A549 (cell line): ENCODE data around the gene TRAPPC3. TPM values are rescaled to one million over a fixed set of nuclear protein-coding genes. Genes with fewer than 3 reads are reported as not detected.

Experiments
- ATAC-seq, 2 experiments: fragments of 200-7000 bp in 1 of 2; fragments of >200 bp in 1 of 2; cut with Nextera tagmentation in 1 of 2; cut with Tn5 transposase in 1 of 2; 3 replicates each; pipeline versions ENCODE4 v1.8.0 to v1.9.1; 2018 to 2020; ENCODE audit warnings: mild to moderate bottlenecking in 1 of 2, moderate library complexity in 1 of 2
- CTCF ChIA-PET: fragments of 300-600 bp; sonication (Branson Sonifier 250); formaldehyde crosslinking; extraction: SDS; loops from one replicate; lab custom pipeline; 2021; ENCODE audit warnings: antibody characterized with exemption, inconsistent platforms; lab: Yijun Ruan, JAX
- POLR2A ChIA-PET: fragments of 350-600 bp; formaldehyde crosslinking; extraction: SDS; loops from one replicate; lab custom pipeline; 2021; ENCODE audit warnings: antibody characterized with exemption, inconsistent platforms; lab: Yijun Ruan, JAX
- DNase-seq, 2 experiments: peaks; one replicate each; pipeline versions ENCODE4 v3.0.0 to v3.0.0-alpha.2; 2011 to 2016; ENCODE audit warnings: low read depth in 1 of 2, low spot score in 1 of 2
- FAIRE-seq: peaks from 2 replicates; lab custom pipeline; 2011; peaks lifted over from hg19 to GRCh38; lab: Jason Lieb, UNC
- H3K27ac ChIP-seq, 2 experiments: fragments of >200 bp; sonication (Bioruptor Twin); formaldehyde crosslinking; 3 replicates each; pipeline ENCODE4 v1.5.1; 2016 to 2017
- H3K4me1 ChIP-seq: fragments of >200 bp; sonication (Bioruptor Twin); formaldehyde crosslinking; 3 replicates; pipeline ENCODE4 v1.6.1; 2016
- H3K4me2 ChIP-seq: fragments of >200 bp; sonication (Bioruptor Twin); formaldehyde crosslinking; 3 replicates; pipeline ENCODE4 v1.6.1; 2016
- H3K4me3 ChIP-seq: fragments of >200 bp; sonication (Bioruptor Twin); formaldehyde crosslinking; 3 replicates; pipeline ENCODE4 v1.5.1; 2016
- H3K9me3 ChIP-seq: fragments of >200 bp; sonication (Bioruptor Twin); formaldehyde crosslinking; 3 replicates; pipeline ENCODE4 v1.6.1; 2016
- CBX2 ChIP-seq: fragments of 200-600 bp; sonication (generic); IDR thresholded peaks from 2 replicates; pipeline ENCODE4 v1.6.1; 2016; ENCODE audit warnings: low read depth, mild to moderate bottlenecking, borderline replicate concordance
- CEBPB ChIP-seq, 2 experiments: fragments of >200 bp in 1 of 2; sonication (Bioruptor Twin) in 1 of 2; formaldehyde crosslinking in 1 of 2; IDR thresholded peaks; 2 replicates each; pipeline ENCODE4 v1.6.1; 2012 to 2016
- CHD4 ChIP-seq: fragments of 200-600 bp; sonication (generic); IDR thresholded peaks from 2 replicates; pipeline ENCODE4 v1.6.1; 2016; ENCODE audit warnings: antibody characterized with exemption, mild to moderate bottlenecking, borderline replicate concordance
- EHF ChIP-seq: fragments of 250-450 bp; sonication (Bioruptor Pico); IDR thresholded peaks from 2 replicates; pipeline ENCODE4 v1.5.0; 2020; ENCODE audit warnings: mild to moderate bottlenecking
- EHMT2 ChIP-seq: fragments of 200-600 bp; sonication (generic); IDR thresholded peaks from 2 replicates; pipeline ENCODE4 v1.6.1; 2016; ENCODE audit warnings: antibody characterized with exemption, low read depth, mild to moderate bottlenecking, moderate library complexity
- ESRRA ChIP-seq: fragments of 150-350 bp; IDR thresholded peaks from 2 replicates; pipeline ENCODE4 v1.6.1; 2014; ENCODE audit warnings: mild to moderate bottlenecking, low read length, borderline replicate concordance
- FOSB ChIP-seq: fragments of 250-450 bp; sonication (Bioruptor Pico); IDR thresholded peaks from 2 replicates; pipeline ENCODE4 v1.5.0; 2020; ENCODE audit warnings: mild to moderate bottlenecking, moderate library complexity
- FOXS1 ChIP-seq: fragments of 250-450 bp; sonication (Bioruptor Pico); IDR thresholded peaks from 2 replicates; pipeline ENCODE4 v1.5.0; 2020; ENCODE audit warnings: mild to moderate bottlenecking, moderate library complexity
- GATA3 ChIP-seq: IDR thresholded peaks from 2 replicates; pipeline ENCODE4 v1.6.1; 2012; ENCODE audit warnings: borderline replicate concordance
- HDAC2 ChIP-seq: fragments of 200-600 bp; sonication (generic); IDR thresholded peaks from 2 replicates; pipeline ENCODE4 v1.6.1; 2016
- HOXA7 ChIP-seq: fragments of 250-450 bp; sonication (Bioruptor Pico); IDR thresholded peaks from 2 replicates; pipeline ENCODE4 v1.5.0; 2020; ENCODE audit warnings: mild to moderate bottlenecking, moderate library complexity
- HOXB5 ChIP-seq: fragments of 250-450 bp; sonication (Bioruptor Pico); IDR thresholded peaks from 2 replicates; pipeline ENCODE4 v1.5.0; 2020; ENCODE audit warnings: mild to moderate bottlenecking, moderate library complexity
- JUNB ChIP-seq: fragments of >200 bp; sonication (Bioruptor Twin); formaldehyde crosslinking; IDR thresholded peaks from 2 replicates; pipeline ENCODE4 v1.6.1; 2016
- MAFK ChIP-seq: fragments of 450-650 bp; IDR thresholded peaks from 2 replicates; pipeline ENCODE4 v1.6.1; 2014; ENCODE audit not compliant: partially characterized antibody
- MAZ ChIP-seq: fragments of 150-350 bp; IDR thresholded peaks from 2 replicates; pipeline ENCODE4 v1.6.1; 2014; ENCODE audit warnings: antibody characterized with exemption, low read depth, low read length, borderline replicate concordance
- PHF8 ChIP-seq: fragments of 200-600 bp; sonication (generic); IDR thresholded peaks from 2 replicates; pipeline ENCODE4 v1.6.1; 2016; ENCODE audit warnings: low read depth, mild to moderate bottlenecking, antibody characterized with exemption, moderate library complexity, borderline replicate concordance
- RARB ChIP-seq: fragments of 250-450 bp; sonication (Bioruptor Pico); IDR thresholded peaks from 2 replicates; pipeline ENCODE4 v1.8.0; 2021; ENCODE audit warnings: mild to moderate bottlenecking, moderate library complexity
- RNF2 ChIP-seq: fragments of 200-600 bp; sonication (generic); IDR thresholded peaks from 2 replicates; pipeline ENCODE4 v1.6.1; 2016; ENCODE audit warnings: low read depth, mild to moderate bottlenecking, antibody characterized with exemption, moderate library complexity, borderline replicate concordance
- SMC3 ChIP-seq: fragments of >200 bp; sonication (Bioruptor Twin); formaldehyde crosslinking; IDR thresholded peaks from 3 replicates; pipeline ENCODE4 v1.6.1; 2018; ENCODE audit warnings: inconsistent platforms
- TFCP2L1 ChIP-seq: fragments of 250-450 bp; sonication (Bioruptor Pico); IDR thresholded peaks from 2 replicates; pipeline ENCODE4 v1.5.0; 2021; ENCODE audit warnings: mild to moderate bottlenecking
- ZFP36 ChIP-seq: fragments of 450-650 bp; IDR thresholded peaks from 2 replicates; pipeline ENCODE4 v1.6.1; 2014; ENCODE audit warnings: borderline replicate concordance; ENCODE audit not compliant: partially characterized antibody
- ZSCAN20 ChIP-seq: fragments of 250-450 bp; sonication (Bioruptor Pico); IDR thresholded peaks from 2 replicates; pipeline ENCODE4 v1.8.0; 2022; ENCODE audit warnings: mild to moderate bottlenecking, moderate library complexity
- WGBS: methylation state at CpG from one replicate; pipeline ENCODE4 v1.1.6; 2017; ENCODE audit errors: missing lambda C conversion rate; 5-methylcytosine and 5-hydroxymethylcytosine counted together
- polyA plus RNA-seq, 4 experiments: library from polyadenylated mRNA; depleted of rRNA in 3 of 4; stranded (reverse); fragments of >200 nt; fragmentation: RNase III in 1 of 4; extraction: RNeasy Plus Mini Kit Qiagen cat#74134 plus additional on column Dnase treatment in 1 of 4; gene quantifications; 2 replicates in 3 of 4; 3 replicates in 1 of 4; pipeline ENCODE4 v1.2.3, GENCODE V29; 2011 to 2017
- TF ChIP-seq, protein P1 (sequence below): fragments of 450-650 bp; IDR thresholded peaks from 2 replicates; pipeline ENCODE4 v1.6.1; 2014; ENCODE audit warnings: antibody characterized with exemption
- TF ChIP-seq, protein P2 (sequence below): fragments of 200-600 bp; sonication (generic); IDR thresholded peaks from 2 replicates; pipeline ENCODE4 v1.6.1; 2016; ENCODE audit warnings: antibody characterized with exemption, mild to moderate bottlenecking, moderate library complexity
- TF ChIP-seq, protein P3 (sequence below): fragments of 250-450 bp; sonication (Bioruptor Pico); IDR thresholded peaks from 2 replicates; pipeline ENCODE4 v1.5.0; 2020; ENCODE audit warnings: low read depth, mild to moderate bottlenecking, moderate library complexity
- TF ChIP-seq, protein P4 (sequence below): IDR thresholded peaks from 2 replicates; pipeline ENCODE4 v1.6.1; 2012
- TF ChIP-seq, protein P5 (sequence below): IDR thresholded peaks from 2 replicates; pipeline ENCODE4 v1.6.1; 2012; ENCODE audit warnings: low read depth, borderline replicate concordance
- TF ChIP-seq, protein P6 (sequence below): fragments of >200 bp; sonication (Bioruptor Twin); formaldehyde crosslinking; IDR thresholded peaks from 3 replicates; pipeline ENCODE4 v1.6.1; 2016
- TF ChIP-seq, protein P7 (sequence below): fragments of 250-450 bp; sonication (Bioruptor Pico); IDR thresholded peaks from 2 replicates; pipeline ENCODE4 v1.5.0; 2021; ENCODE audit warnings: mild to moderate bottlenecking, moderate library complexity, borderline replicate concordance

TRAPPC3 gene
- polyA plus RNA-seq, 2 of the 4 experiments (the other 2 are of a cell fraction), result 62.2 to 103 TPM

DNA sequence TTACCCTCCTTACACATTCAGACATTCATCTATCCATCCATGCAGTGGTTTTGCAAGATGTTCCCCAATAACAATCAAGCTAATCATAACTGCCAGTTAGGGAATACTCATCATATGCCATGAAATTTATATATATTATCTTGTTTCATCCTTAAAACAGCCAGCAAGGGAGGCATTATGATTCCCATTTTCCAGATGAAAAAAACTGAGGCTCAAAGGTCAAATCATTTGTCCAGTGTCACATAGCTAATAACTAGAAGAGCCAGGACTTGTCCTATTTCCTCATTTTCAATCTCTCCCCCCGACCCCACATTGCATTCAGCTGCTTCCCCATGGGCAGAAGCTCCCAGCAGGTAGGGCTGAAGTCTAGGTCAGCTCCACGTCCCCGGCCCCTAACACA lies 17.3 kb downstream of the TRAPPC3 start:
- Histone ChIP-seq H3K27ac (no peak overlapping the region), H3K9me3 (no peaks in the 10 kb centered on the region), H3K4me1 (peaks cover 6% of the 10 kb centered on the region), H3K4me3 (no peak overlapping the region), H3K4me2 (no peak overlapping the region)
- ChIA-PET CTCF (interaction anchor here (0.8 to 5.3 kb wide), 5 partner anchors 18 to 211 kb away, joined by 3 to 147 read pairs (median 4); no protein-coding TSS in a partner anchor), POLR2A (no interaction called here)
- ATAC-seq, result no peak
- TF ChIP-seq FOSB (CRISPR knock-in tag), result no peak
- TF ChIP-seq GATA3, result no peak
- no peak for TF ChIP-seq PHF8
- TF ChIP-seq, protein P1, sequence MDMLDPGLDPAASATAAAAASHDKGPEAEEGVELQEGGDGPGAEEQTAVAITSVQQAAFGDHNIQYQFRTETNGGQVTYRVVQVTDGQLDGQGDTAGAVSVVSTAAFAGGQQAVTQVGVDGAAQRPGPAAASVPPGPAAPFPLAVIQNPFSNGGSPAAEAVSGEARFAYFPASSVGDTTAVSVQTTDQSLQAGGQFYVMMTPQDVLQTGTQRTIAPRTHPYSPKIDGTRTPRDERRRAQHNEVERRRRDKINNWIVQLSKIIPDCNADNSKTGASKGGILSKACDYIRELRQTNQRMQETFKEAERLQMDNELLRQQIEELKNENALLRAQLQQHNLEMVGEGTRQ, result no peak
- no peak for TF ChIP-seq EHF (CRISPR knock-in tag)
- TF ChIP-seq RNF2, result no peak
- no peak for TF ChIP-seq HOXA7 (CRISPR knock-in tag)
- TF ChIP-seq MAFK, result no peak
- TF ChIP-seq FOXS1 (CRISPR knock-in tag), result no peak
- TF ChIP-seq, protein P2, sequence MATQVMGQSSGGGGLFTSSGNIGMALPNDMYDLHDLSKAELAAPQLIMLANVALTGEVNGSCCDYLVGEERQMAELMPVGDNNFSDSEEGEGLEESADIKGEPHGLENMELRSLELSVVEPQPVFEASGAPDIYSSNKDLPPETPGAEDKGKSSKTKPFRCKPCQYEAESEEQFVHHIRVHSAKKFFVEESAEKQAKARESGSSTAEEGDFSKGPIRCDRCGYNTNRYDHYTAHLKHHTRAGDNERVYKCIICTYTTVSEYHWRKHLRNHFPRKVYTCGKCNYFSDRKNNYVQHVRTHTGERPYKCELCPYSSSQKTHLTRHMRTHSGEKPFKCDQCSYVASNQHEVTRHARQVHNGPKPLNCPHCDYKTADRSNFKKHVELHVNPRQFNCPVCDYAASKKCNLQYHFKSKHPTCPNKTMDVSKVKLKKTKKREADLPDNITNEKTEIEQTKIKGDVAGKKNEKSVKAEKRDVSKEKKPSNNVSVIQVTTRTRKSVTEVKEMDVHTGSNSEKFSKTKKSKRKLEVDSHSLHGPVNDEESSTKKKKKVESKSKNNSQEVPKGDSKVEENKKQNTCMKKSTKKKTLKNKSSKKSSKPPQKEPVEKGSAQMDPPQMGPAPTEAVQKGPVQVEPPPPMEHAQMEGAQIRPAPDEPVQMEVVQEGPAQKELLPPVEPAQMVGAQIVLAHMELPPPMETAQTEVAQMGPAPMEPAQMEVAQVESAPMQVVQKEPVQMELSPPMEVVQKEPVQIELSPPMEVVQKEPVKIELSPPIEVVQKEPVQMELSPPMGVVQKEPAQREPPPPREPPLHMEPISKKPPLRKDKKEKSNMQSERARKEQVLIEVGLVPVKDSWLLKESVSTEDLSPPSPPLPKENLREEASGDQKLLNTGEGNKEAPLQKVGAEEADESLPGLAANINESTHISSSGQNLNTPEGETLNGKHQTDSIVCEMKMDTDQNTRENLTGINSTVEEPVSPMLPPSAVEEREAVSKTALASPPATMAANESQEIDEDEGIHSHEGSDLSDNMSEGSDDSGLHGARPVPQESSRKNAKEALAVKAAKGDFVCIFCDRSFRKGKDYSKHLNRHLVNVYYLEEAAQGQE, result no peak
- no peak for TF ChIP-seq ZSCAN20 (CRISPR knock-in tag)
- no peak for TF ChIP-seq SMC3
- TF ChIP-seq CBX2, result no peak
- no peak for TF ChIP-seq RARB (CRISPR knock-in tag)
- no peak for TF ChIP-seq EHMT2
- no peak for TF ChIP-seq CEBPB (IDR thresholded peaks at IDR 0.05)
- TF ChIP-seq, protein P3, sequence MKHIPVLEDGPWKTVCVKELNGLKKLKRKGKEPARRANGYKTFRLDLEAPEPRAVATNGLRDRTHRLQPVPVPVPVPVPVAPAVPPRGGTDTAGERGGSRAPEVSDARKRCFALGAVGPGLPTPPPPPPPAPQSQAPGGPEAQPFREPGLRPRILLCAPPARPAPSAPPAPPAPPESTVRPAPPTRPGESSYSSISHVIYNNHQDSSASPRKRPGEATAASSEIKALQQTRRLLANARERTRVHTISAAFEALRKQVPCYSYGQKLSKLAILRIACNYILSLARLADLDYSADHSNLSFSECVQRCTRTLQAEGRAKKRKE, result no peak
- FAIRE-seq, result no peak
- no peak for DNase-seq
- 66% methylated on average over 3 of the region's 3 CpGs for WGBS

DNA sequence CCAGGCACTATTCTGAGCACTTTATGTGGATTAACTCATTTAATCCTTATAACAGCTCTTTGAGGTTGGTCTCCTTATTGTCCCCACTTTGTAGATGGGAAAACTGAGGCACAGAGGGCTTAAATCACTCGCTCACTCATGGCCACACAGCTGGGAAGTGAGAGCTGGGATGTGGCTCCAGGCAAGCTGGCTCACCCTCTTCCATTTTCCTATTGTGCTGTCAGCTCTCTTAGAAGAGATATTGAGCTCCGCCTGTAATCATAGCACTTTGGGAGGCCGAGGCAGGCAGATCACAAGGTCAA lies 20.4 kb downstream of the TRAPPC3 start:
- 80% methylated on average over 3 of the region's 3 CpGs for WGBS
- POLR2A ChIA-PET, result no interaction called here
- Histone ChIP-seq H3K9me3 (no peaks in the 10 kb centered on the region), H3K4me1 (peaks cover 5% of the 10 kb centered on the region), H3K27ac (no peak overlapping the region), H3K4me2 (no peak overlapping the region), H3K4me3 (no peak overlapping the region)
- DNase-seq (no peak), ATAC-seq (no peak), FAIRE-seq (no peak)
- CTCF ChIA-PET, result interaction anchor here (2.1 kb wide), 1 partner anchor 59 kb away, joined by 6 read pairs; no protein-coding TSS in a partner anchor
- no peak for TF ChIP-seq CHD4
- no peak for TF ChIP-seq HOXB5
- TF ChIP-seq RNF2, result no peak
- TF ChIP-seq, protein P4, sequence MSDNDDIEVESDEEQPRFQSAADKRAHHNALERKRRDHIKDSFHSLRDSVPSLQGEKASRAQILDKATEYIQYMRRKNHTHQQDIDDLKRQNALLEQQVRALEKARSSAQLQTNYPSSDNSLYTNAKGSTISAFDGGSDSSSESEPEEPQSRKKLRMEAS, result no peak
- no peak for TF ChIP-seq TFCP2L1
- no peak for TF ChIP-seq JUNB
- no peak for TF ChIP-seq HDAC2
- TF ChIP-seq MAZ, result no peak
- no peak for TF ChIP-seq ESRRA
- TF ChIP-seq, protein P5, sequence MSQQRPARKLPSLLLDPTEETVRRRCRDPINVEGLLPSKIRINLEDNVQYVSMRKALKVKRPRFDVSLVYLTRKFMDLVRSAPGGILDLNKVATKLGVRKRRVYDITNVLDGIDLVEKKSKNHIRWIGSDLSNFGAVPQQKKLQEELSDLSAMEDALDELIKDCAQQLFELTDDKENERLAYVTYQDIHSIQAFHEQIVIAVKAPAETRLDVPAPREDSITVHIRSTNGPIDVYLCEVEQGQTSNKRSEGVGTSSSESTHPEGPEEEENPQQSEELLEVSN, result no peak
- TF ChIP-seq ZFP36, result no peak
- TF ChIP-seq, protein P6, sequence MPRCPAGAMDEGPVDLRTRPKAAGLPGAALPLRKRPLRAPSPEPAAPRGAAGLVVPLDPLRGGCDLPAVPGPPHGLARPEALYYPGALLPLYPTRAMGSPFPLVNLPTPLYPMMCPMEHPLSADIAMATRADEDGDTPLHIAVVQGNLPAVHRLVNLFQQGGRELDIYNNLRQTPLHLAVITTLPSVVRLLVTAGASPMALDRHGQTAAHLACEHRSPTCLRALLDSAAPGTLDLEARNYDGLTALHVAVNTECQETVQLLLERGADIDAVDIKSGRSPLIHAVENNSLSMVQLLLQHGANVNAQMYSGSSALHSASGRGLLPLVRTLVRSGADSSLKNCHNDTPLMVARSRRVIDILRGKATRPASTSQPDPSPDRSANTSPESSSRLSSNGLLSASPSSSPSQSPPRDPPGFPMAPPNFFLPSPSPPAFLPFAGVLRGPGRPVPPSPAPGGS, result no peak
- TF ChIP-seq, protein P7, sequence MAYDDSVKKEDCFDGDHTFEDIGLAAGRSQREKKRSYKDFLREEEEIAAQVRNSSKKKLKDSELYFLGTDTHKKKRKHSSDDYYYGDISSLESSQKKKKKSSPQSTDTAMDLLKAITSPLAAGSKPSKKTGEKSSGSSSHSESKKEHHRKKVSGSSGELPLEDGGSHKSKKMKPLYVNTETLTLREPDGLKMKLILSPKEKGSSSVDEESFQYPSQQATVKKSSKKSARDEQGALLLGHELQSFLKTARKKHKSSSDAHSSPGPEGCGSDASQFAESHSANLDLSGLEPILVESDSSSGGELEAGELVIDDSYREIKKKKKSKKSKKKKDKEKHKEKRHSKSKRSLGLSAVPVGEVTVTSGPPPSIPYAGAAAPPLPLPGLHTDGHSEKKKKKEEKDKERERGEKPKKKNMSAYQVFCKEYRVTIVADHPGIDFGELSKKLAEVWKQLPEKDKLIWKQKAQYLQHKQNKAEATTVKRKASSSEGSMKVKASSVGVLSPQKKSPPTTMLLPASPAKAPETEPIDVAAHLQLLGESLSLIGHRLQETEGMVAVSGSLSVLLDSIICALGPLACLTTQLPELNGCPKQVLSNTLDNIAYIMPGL (CRISPR knock-in tag), result no peak
